Measurements from ENCODE around the gene DET1. TPM values are rescaled to one million over a fixed set of nuclear protein-coding genes. Genes with fewer than 3 reads are reported as not detected.
"Not testable (repeated sequence)": the region's sequence is repeated elsewhere in the genome, so short reads cannot be mapped to it uniquely, and the experiment has no call there.

The DET1 gene
- total RNA-seq = 7.4 TPM

DNA sequence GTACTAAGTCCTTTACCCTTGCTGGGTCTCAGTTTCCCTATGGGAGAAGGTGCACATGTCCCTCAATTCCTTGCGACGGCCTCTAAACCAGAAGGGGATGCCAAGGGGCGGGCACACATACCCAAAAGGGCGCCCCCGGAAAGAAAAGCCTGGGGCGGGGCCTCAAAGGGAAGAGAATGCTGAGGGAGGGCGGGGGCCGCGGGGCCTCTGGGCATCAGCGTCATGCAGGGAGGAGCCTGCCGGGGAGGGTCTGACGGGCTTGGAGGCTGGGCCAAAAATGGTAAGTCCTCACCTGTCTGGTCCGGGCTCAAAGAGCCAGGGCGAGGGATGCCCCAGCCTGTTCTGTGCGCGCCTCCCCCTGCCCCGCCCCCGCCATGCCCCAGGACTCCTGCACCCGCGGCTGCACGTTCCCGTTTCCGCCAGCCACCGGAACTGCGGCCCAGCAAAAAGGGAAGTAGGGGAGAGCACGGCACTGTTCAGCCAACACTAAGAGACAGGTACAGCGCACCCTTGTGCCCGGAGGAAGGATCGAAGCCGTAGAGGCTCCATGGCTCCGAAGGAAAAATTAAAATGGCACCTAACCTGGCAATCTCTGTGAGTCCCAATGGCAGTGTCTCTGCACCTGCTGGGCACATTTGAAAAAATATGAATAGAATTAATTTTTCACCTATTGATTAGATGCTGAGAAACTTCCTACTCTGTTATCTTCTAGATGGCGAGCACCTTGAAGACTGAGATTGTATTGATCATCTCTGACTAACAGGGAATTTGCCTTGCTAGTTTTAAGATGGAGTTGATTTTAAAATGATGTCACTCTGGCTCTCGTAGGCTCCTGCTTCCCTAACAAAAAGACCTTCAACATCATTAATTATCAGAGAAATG, at the start of gene DET1:
TSS of gene DET1 (minus strand) at position 434 of the 882 bp plus-strand sequence. CDS start 14,976 bp downstream, outside the sequence.
- DNase-seq (ENCODE audit: low spot score) = peak; percentile 96

DNA sequence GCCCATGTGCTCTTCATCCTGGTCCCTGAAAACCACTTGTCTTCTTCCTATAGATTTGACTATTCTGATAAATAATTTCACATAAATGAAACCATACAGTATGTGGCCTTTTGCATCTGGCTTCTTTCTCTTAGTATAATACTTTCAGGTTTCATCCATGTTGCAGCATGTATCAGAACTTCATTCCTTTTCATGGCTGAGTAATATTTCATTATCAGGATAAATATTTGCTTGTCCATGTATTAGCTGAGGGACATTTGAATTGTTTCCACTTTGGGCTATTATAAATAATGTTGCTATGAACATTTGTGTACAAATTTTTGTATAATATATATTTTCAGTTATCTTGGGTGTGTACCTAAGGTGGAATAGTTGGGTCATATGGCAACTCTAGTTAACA, 44.9 kb upstream of the DET1 start:
- no peak for DNase-seq (ENCODE audit: low spot score)

DNA sequence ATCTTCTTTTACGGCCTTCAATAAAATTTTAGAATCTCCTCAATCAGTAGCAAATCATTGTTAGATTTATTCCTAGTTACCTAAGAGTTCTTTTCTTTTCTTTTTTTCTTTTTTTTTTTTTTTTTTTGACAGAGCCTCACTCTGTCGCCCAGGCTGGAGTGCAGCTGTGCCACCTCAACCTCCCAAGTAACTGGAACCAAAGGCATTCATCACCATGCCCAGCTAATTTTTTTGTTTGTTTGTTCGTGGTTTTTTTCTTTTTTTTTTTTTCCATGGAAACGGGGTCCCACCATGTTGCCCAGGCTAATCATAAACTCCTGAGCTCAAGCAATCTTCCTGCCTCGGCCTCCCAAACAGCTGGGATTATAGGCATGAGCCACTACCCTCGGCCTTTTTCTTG, 44.3 kb upstream of the DET1 start:
- DNase-seq (ENCODE audit: low spot score) = no peak

DNA sequence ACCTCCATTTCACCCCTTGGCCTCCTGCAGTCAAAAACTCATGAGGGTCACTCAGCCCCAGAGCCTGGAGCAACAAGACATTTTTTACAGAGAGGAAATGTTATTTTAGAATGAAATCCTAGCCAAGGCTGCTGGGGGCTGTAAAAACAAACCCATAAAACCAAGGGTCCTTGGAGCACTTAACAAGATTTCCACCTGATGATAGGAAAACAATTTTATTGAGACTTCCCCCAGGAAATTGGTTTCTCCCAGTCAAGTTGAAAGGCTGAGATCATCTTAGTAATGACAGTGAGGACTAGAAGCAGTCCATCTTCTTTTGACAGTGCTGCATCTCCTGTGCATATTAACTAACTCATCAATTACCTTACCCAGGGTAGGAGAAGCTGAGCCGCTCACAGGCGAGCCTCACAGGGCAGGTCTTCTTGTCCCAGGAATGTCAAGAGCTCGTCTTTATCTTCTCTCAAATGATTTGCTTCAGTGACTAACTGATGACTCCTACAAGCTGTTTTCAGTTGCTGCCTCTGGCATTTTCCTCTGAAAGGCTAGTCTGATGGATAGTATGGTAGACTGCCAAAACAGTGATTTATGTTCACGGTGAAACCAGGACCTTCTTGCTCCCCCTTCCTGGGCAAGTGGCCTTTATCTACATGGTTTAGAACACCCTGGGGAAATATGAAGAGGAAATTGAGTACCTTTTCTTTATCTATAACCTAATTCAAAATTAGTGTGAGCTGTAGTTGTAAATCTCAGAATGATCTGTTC, 40.1 kb upstream of the DET1 start:
- DNase-seq (ENCODE audit: low spot score) = no peak

DNA sequence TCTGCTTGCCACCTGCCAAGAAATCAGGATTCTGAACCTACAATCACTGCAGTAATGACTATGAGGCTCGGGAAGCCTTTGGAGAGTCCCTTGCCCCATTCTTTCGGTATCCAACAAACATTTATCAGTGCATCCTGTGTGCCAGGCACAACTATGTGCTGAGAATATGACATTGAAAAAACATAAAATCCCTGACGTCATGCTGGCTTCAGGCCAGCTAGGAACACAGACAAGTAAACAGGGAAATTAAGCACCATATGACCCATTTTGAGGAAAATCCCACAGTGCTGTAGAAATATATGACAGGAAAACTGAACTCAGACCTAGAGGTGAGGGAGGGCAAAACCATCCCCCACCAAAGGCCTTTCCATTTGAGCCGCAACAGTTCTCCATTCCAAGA, 34.1 kb upstream of the DET1 start:
- no peak for DNase-seq (ENCODE audit: low spot score)

DNA sequence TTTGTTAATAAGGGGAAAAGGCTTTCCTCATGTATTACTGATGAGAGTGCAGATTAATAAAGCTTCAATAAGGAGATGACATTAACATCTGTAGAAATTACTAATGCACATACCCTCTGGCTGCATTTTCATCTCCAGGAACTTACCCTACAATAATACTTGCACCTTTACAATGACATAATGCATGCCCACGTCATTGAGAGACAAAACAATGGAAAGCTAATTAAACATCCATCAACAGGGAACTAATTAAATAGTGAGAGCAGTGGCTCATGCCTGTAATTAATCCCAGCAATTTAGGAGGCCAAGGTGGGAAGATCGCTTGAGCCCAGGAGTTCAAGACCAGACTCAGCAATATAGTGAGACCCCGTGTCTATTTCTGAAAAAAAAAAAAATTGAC, 32.8 kb upstream of the DET1 start:
- no peak for DNase-seq (ENCODE audit: low spot score)

DNA sequence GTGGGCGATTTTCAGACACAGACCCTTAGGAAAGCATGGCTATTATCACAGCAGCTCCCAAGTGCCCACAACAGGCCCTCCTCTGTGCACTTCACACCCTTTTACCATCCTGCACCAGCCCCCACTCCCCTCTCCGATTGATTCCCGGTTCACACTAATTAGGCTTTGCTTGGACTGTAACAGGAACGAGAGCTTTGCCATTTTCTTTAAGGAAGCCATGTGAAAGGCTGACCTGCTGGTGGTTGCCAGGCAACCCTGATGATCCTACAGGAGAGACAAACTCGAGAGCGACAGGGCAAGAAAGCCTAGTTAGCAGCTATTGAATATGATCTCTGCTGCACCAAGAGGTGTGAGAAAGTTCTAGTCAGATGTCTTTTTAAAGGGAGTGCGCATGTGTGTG, 28.2 kb upstream of the DET1 start:
- DNase-seq (ENCODE audit: low spot score) = no peak

DNA sequence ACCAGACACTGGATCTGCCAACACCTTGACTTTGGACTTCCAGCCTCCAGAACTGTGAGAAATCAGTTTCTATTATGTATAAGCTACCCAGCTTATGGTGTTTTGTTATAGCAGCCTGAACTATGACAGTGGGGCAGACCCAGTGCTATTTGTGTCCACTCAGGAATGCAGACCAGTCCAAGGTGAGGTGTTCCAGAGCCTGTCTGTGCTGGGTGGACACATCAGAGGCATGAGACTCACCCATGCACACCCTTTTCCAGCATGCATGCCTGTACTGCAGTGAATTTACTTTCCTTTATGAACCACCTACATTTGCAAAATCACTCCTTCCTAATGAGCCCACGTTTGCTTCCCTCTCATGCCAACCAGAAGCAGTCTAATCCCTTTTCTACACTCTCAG, 27.6 kb upstream of the DET1 start:
- DNase-seq (ENCODE audit: low spot score) = no peak

DNA sequence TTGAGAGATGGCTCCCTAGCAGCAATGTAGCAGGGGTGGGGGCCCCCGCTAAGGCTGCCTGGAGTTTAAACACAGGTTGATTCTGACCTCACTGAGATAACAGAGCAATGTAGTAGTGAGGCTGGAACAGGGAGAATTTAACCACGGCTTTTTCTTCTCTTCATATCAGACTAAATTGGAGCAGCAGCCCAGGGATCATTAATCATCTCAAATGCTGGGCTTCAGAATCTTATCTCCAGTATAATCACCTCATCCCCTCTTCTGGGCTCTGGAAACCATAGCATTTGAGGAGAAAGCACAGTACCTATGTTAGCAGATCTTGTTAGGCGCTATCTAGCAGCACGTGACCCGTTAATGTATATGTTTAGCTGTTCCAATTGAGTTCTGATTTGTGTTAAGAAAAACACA, 25.4 kb upstream of the DET1 start:
- no peak for DNase-seq (ENCODE audit: low spot score)

DNA sequence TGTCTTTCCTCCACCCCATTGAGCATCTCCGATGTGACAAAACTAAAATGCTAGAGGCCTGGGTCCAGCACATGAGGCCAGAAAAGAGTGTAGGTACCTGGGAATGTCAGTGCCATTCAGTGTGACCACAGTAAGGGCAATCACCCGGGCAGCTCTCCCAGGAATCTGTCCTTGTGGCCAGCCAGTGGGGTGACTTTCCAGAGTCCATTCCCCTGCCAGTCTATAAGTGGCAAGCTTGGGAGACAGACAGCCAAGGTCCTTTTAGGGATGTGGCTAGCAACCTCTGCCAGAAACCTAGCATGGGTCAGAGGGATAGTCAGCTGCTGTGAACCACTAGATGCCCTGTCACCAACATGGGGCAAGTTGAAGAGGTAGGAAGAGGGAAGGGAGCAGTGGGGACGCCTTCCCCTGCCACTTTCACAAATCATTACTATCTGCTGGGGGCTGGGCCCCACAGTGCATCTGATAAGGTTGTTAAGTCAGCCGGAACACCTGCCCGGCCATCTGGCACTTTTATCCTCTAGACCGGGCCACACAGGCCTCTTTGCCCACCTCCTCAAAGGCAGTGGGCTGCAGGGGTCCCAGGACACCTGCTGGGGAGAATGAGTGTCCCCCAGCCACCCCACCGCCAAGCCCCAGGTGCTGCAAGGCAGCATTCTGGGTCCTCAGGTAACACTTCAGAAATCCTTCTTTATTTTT, 24.8 kb upstream of the DET1 start:
- no peak for DNase-seq (ENCODE audit: low spot score)

DNA sequence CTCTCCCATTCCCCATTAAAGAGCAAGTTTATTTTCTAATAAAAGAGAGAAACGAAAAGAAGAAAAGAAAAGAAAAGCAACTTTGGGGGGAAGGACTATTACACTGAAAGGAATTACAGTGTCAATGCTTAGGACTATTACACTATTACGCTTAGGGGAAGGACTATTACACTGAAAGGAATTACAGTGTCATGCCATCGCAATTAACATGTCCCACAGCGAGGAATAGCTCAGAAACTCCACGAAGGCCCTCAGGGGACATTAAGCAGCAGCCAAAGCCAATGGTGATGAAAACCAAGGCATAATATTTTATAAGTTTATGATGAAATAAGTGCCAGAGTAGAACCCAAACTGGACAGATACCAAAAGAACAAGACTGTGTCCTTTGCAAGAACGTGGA, 22.1 kb upstream of the DET1 start:
- DNase-seq (ENCODE audit: low spot score) = no peak

DNA sequence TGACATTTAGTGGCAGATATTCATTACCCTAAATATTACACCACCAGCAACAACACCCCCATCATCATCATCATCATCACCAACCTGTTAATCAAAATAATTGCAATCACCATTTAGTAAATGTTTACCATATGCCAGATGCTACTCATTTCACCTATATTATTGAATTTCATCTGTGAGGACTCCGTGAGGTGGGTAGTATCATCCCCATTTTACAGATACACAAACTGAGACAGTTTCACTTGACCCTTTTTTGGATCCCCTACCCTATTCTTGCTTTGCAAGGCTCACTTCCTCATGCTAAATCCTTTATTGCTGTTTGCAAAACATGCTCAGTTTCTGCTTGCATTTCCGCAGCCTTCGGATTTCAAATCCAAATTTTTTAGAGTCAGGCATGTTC, 18.3 kb upstream of the DET1 start:
- DNase-seq (ENCODE audit: low spot score) = no peak

DNA sequence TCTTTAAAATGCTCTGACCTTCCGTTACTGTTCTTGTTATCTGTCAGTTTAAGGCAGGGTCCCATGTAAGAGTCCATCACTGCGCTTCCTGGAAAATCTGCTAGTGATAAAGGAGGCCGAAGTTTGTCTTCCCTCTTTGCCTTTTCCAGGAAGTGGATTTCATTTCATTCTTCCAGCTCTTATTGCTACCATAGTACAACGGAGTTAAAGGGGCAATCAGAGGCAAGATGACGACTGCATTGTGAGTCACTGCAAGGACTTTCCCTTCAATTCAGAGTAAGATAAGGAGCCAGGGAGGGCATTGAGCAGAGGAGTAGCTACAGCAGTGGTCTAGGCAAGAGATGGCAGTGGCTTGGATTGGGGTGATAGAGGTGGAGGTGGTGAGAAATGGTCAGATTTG, 17.2 kb upstream of the DET1 start:
- no peak for DNase-seq (ENCODE audit: low spot score)

DNA sequence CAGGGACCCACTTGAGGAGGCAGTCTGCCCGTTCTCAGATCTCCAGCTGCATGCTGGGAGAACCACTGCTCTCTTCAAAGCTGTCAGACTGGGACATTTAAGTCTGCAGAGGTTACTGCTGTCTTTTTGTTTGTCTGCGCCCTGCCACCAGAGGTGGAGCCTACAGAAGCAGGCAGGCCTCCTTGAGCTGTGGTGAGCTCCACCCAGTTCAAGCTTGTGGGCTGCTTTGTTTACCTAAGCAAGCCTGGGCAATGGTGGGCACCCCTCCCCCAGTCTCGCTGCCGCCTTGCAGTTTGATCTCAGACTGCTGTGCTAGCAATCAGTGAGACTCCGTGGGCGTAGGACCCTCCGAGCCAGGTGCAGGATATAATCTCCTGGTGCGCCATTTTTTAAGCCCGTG, 13.1 kb upstream of the DET1 start:
- DNase-seq (ENCODE audit: low spot score) = not testable (repeated sequence)

DNA sequence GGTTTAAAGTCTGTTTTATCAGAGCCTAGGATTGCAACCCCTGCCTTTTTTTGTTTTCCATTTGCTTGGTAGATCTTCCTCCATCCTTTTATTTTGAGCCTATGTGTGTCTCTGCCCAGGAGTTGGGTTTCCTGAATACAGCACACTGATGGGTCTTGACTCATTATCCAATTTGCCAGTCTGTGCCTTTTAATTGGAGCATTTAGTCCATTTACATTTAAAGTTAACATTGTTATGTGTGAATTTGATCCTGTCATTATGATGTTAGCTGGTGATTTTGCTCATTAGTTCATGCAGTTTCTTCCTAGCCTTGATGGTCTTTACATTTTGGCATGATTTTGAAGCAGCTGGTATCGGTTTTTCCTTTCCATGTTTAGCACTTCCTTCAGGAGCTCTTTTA, 11.5 kb upstream of the DET1 start:
- DNase-seq (ENCODE audit: low spot score) = not testable (repeated sequence)

DNA sequence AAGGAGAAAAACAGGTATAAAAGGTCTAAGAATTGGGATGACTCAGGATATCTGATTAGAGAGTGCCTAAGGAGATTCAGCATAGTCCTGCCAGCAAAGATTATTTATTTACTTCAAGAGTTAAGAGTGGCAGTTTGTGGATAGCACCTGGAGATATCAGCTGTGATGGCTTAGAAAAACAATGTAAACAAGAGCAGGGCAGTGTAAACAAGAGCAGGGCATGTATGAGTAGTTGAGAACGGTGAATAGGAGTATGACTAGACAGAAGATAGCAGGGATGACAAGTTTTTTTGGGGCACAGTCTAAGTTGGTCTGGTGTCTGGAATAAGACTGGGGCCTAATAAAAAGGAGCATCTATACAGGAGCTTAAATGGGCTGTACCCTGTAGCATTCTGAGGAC, 1.5 kb upstream of the DET1 start:
- not testable (repeated sequence) for DNase-seq (ENCODE audit: low spot score)

DNA sequence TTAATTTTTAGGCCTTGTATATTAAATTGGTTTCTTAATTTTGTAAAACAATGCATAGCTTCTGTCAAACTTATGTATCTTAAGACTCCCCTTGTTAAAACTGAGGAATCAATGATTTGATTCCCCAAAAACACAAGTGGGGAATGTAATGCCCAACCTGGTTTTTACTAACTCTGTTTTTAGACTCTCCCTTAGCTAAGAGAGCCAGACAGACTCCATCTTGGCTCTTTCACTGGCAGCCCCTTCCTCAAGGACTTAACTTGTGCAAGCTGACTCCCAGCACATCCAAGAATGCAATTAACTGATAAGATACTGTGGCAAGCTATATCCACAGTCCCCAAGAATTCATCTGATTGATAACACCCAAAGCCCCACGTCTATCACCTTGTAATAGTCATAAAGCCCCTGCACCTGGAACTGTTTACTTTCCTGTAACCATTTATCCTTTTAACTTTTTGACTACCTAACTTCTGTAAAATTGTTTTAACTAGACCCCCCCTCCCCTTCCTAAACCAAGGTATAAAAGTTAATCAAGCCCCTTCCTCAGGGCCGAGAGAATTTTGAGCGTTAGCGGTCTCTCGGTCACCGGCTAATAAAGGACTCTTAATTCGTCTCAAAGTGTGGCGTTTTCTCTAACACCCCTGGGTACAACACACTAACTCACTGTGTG, 768 bp downstream of the DET1 start:
- DNase-seq (ENCODE audit: low spot score) = not testable (repeated sequence)

DNA sequence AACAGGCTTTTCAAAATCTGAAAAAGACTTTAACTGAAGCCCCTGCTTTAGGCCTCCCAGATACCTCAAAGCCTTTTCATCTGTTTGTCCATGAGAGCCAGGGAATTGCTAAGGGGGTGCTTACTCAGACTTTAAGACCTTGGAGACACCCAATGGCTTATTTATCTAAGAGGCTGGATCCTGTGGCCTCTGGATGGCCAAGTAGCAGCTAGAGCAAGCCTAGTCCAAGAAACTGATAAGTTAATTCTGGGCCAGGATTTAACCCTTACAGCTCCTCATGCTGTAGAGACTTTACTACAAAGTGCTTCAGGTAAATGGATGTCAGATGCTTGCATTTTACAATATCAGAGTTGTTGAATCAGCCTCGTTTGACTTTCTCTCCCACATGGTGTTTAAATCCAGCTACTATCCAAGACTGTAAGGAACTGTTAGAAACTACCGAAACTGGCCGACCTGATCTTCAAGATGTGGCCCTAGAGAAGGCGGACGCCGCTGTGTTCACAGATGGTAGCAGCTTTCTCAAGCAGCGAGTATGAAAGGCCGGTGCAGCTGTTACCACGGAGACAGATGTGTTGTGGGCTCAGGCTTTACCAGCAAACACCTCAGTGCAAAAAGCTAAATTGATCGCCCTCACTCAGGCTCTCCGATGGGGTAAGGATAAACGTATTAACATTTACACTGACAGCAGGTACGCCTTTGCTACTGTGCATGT, 3.3 kb downstream of the DET1 start:
- DNase-seq (ENCODE audit: low spot score) = no peak

DNA sequence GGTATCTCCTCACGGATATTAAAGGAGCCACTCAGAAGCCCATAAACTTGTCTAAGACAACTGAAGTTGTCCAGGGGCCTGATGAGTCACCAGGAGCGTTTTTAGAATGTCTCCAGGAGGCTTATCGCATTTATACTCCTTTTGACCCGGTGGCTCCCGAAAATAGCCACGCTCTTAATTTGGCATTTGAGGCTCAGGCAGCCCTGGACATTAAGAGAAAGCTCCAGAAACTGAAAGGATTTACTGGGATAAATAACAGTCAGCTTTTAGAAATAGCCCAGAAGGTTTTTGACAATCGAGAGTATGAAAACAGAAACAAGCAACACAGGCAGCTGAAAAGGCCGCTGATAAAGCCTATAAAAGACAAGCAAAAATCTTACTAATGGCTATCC, 4.1 kb downstream of the DET1 start:
- peak; percentile 16 for DNase-seq (ENCODE audit: low spot score)

DNA sequence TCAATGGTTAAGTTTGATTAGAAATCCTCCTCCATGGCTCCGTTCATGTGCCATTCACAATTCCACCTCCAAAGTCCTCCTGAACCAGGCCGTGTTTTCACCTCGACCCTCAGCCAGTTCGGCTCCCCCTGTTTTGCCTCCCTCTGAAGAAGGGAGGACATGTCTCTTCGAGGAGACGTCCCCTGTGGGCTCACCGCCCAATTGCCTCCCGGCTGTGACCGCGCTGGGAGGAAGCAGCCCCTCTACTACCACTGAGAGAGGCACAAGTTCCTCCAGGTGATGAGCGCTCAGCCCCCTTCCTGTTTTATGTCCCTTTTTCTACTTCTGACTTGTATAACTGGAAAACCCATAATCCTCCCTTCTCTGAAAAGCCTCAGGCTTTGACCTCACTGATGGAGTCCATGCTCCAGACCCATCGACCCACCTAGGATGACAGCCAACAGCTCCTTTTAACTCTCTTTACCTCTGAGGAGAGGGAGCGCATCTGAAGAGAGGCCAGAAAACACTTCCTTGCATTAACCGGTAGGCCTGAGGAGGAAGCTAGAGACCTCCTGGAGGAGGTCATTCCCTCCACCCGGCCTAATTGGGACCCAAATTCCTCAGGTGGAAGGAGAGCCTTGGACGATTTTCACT, 4.7 kb downstream of the DET1 start:
- no peak for DNase-seq (ENCODE audit: low spot score)

DNA sequence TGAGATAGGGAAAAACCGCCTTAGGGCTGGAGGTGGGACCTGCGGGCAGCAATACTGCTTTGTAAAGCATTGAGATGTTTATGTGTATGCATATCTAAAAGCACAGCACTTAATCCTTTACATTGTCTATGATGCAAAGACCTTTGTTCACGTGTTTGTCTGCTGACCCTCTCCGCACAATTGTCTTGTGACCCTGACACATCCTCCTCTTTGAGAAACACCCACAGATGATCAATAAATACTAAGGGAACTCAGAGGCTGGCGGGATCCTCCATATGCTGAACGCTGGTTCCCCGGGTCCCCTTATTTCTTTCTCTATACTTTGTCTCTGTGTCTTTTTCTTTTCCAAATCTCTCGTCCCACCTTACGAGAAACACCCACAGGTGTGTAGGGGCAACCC, 5.4 kb downstream of the DET1 start:
- not testable (repeated sequence) for DNase-seq (ENCODE audit: low spot score)

All from mucosa of gallbladder (tissue), 1 donor.